ENCODE measurements around the gene RAP1GAP2.

Gene RAP1GAP2

DNA sequence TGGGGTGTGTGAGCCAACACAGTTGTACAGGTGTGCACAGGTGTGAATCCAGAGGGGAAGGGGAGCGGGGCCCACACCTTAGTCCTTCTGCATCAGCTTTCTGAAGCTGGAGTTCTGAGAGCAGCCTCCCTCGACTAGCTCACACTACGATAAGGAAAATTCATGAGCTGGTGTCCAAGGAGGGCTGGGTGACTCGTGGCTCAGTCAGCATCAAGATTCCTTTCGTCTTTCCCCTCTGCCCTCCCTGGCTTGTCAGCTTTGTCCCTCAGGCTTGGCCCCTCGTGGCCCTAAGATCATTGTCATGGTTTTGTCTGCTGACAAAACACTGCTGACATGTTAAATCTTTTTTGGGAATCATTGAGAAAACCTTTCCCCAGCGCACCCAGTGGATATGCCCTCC is 219.7 kb downstream of the RAP1GAP2 start:
- TF ChIP-seq, protein P1, sequence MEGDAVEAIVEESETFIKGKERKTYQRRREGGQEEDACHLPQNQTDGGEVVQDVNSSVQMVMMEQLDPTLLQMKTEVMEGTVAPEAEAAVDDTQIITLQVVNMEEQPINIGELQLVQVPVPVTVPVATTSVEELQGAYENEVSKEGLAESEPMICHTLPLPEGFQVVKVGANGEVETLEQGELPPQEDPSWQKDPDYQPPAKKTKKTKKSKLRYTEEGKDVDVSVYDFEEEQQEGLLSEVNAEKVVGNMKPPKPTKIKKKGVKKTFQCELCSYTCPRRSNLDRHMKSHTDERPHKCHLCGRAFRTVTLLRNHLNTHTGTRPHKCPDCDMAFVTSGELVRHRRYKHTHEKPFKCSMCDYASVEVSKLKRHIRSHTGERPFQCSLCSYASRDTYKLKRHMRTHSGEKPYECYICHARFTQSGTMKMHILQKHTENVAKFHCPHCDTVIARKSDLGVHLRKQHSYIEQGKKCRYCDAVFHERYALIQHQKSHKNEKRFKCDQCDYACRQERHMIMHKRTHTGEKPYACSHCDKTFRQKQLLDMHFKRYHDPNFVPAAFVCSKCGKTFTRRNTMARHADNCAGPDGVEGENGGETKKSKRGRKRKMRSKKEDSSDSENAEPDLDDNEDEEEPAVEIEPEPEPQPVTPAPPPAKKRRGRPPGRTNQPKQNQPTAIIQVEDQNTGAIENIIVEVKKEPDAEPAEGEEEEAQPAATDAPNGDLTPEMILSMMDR (IDR thresholded peaks at IDR 0.05), result no peak

DNA sequence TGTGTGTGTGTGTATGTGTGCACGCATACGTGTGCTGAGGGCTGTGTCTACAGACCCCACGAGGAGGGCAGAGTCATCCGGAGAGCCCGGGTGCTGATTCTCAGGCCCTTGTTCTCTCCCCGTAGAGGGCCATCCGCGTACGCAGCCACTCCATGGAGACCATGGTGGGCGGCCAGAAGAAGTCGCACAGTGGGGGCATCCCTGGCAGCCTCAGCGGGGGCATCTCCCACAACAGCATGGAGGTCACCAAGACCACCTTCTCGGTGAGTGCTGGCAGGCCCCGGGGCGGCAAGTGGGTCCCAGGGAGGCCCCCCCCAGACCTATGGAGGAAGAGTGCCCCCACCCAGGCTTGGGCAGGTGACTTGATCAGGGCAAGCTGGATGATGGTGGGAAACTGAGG is 221.7 kb downstream of the RAP1GAP2 start:
- TF ChIP-seq, protein P1 (IDR thresholded peaks at IDR 0.05), result no peak

DNA sequence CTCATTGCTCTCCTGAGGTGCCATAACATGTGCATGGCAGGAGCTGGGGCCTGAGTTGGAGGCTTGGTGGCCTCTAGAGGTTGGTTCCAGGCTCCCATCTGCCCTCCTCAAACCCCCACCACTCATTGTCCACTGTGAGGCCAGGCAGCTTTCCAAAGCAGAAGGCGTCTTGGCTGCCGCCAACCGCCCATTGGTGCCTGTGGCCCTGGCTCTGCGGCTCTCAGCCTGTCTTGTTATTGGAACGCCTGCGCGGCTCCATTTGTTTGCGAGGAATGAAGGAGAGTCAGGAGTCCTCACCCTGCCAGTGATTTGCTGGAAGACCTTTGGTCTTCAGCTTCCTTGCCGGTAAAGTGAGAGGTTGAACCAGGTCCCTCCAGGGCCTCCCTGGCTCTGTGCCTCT is 223.5 kb downstream of the RAP1GAP2 start:
- TF ChIP-seq, protein P1 (IDR thresholded peaks at IDR 0.05), result no peak

DNA sequence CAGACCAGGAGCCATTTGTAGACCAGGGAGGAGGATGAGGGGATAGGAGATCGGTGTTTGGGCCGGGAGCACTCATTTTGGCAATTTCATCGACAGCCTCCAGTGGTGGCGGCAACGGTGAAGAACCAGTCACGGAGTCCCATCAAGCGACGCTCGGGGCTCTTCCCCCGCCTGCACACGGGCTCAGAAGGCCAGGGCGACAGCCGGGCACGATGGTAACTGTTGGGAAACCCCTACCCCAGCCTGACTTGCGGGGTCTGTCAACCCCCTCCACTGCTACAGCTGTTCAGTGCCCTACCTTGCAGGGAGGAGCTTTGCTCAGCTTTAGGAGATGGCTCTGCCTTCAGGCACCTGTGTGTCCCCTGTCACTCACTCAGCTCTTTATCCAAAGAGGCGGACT is 224.1 kb downstream of the RAP1GAP2 start:
- TF ChIP-seq, protein P1 (IDR thresholded peaks at IDR 0.05), result no peak

DNA sequence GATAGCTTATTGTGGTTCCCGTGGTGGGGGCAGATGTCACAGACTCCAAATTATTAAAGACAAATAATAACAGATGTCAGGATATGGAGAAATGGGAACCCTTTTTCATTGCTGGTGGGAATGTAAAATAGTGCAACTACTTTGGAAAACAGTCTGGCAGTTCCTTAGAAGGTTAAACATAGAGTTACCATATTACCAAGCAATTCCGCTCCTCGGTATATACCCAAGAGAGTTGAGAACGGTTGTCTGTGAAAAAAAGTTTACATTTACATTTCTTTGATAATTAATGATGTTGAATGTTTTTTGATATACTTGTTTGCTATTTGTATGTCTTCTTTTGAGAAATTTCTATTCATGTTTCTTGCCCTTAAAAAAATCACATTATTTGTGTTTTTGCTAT is 226.0 kb downstream of the RAP1GAP2 start:
- TF ChIP-seq, protein P1 (IDR thresholded peaks at IDR 0.05), result no peak

DNA sequence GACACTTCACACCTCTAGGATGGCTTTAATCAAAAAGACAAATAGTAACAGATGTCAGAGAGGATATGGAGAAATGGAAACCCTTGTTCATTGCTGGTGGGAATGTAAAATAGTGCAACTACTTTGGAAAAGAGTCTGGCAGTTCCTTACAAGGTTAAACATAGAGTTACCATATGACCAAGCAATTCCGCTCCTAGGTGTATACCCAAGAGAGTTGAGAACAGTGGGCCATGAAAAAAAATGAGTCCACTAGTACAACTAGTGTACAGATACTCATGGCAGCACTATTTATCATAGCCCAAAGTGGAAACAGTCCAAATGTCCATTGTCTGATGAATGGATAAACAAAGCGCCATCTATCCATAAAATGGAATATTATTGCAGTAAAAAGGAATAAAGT is 228.1 kb downstream of the RAP1GAP2 start:
- TF ChIP-seq, protein P1 (IDR thresholded peaks at IDR 0.05), result no peak

DNA sequence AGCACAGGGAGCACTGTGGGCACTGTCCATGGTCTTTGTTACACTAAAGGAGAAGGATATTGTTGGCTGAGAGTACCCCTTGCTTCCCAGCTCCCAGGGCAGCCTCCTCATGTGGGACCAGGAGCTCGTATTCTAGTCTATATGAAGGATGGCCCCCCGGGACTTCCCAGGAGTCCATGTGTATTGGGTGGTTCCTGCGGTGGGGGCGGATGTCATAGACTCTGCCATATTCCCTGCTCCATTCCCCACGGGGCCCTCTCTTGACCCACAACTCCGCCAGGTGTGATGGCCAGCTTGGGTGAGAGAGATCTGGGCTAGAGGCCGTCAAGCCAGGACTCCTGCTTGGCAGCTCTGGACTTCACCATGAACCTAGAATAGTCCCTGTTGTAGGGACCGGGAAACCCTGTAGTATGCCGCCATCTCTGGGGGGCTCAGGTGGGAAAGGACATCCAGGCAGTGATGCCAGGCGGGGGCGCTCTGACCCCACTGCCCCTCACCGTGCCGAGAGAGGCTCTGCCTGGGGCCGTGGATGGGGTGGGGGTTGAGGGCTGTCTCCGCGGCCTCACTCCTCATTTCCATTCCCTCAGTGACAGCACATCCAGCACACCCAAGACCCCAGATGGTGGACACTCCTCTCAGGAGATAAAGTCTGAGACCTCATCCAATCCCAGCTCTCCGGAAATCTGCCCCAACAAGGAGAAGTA is 229.3 kb downstream of the RAP1GAP2 start:
- TF ChIP-seq, protein P1 (IDR thresholded peaks at IDR 0.05), result no peak

Measured in LNCAP (cell line).